Endothelial cell of umbilical vein (primary cell): ENCODE data around the gene ZFP57.

Experiments used
- CTCF ChIP-seq, 2 donors: IDR thresholded peaks; 1 replicate in 1 of 2; 2 replicates in 1 of 2; pipeline ENCODE4 v1.5.1; 2011; ENCODE audit warnings: low read length in 2 of 2, mild to moderate bottlenecking in 2 of 2, moderate library complexity in 2 of 2, control low read depth in 1 of 2, inconsistent platforms in 1 of 2, low read depth in 1 of 2; ENCODE audit not compliant: insufficient read depth in 1 of 2; ENCODE audit errors: extremely low read depth in 1 of 2
- EZH2 ChIP-seq: IDR thresholded peaks from 2 replicates; pipeline ENCODE4 v1.6.1; 2012; ENCODE audit warnings: borderline replicate concordance, low read depth, mild to moderate bottlenecking, moderate library complexity, low read length, inconsistent platforms; ENCODE audit not compliant: severe bottlenecking
- FOS ChIP-seq: IDR thresholded peaks from 2 replicates; pipeline ENCODE4 v1.6.1; 2011; ENCODE audit warnings: mild to moderate bottlenecking, low read length, moderate library complexity, borderline replicate concordance; ENCODE audit not compliant: insufficient read depth
- MAX ChIP-seq: IDR thresholded peaks from 2 replicates; pipeline ENCODE4 v1.6.1; 2011; ENCODE audit not compliant: insufficient read depth, insufficient read length
- MYC ChIP-seq: IDR thresholded peaks from one replicate; pipeline ENCODE4 v1.6.1; 2011; ENCODE audit warnings: mild to moderate bottlenecking, low read depth, low read length

GRCh38 chr6:29649701-29650673 is 31.0 kb downstream of the ZFP57 start:
- TF ChIP-seq CTCF (IDR thresholded peaks at IDR 0.05; ENCODE audit: extremely low read depth in 1 of 2, insufficient read depth in 1 of 2, low read depth in 1 of 2, low read length in 2 of 2) (peak; percentile 84 to 98), FOS (no peak), MAX (no peak), EZH2 (no peak), MYC (no peak)
